Fibroblast of skin of left biceps (primary cell): Measurements from ENCODE around the gene SLC9A4.

Experiments
- DNase-seq, 2 experiments: peaks; one replicate each; pipeline ENCODE4 v3.0.0-alpha.2; 2013; ENCODE audit warnings: low read depth in 2 of 2

The SLC9A4 gene

DNA sequence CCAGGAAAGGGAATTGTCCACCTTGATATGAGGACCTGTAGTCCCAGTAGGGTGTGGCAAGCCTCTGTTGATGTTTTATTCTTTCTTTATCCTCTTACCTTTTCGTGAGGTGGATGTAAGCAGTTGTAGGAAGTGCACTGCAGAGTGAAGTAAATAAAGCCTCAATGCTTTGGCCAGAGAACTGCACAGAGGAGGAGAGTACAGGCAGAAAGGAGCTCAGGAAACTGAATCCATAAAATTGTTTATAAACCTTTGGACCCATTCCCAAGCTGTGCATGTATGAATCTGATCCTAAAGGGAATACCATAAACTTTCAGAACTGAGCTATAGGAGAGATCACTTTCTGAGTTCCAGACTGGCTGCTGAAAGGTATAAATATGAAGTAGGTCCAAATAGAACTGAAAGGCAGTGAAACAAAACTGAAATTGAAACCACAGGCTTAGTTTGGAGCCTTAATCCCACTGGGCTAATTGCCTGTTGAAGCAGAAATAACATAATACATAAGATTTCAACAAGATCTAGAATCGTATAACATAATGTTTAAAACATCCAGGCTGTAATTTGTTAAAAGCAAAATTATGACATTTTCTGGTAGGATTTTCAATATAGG lies 17.9 kb upstream of the SLC9A4 start:
- no peak for DNase-seq

DNA sequence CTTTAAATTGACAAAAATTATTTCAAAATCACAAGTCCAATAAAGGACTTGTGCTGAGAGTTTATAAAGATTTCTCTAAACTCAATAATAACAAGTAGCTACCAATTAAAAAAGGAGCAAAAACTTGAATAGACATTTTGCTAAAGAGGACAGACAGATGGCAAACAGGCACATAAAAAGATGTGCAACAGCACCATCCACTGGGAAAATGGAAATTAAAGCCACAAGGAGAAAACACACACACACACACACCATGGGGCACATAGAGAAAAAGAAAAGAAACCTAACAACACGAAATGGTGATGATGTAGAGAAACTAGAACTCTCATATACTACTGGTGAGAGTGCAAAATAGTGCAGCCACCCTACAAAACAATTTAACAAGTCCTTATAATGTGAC lies 12.6 kb upstream of the SLC9A4 start:
- DNase-seq = no peak

DNA sequence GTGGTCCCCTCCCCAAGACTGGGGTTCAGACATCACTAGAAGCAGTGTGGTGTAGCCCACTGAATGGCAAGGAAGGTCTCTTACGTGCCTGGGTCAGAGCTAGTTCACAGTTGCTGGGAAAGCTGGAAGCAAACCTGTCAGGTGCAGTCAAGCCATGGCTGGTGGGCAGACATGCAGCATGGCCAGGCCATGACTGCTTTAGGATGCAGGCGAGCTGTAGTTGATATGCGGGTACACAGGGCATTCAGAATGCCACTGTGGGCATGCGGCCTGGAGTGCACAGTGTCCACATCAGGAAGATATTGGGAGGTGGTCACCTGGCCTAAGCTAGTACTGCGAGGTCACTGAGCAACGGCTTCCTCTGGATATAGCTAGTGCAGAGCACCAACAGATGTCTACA lies 11.8 kb upstream of the SLC9A4 start:
- no peak for DNase-seq

GRCh38 chr2:102463160-102463559 lies 9.9 kb upstream of the SLC9A4 start:
- DNase-seq = no peak

DNA sequence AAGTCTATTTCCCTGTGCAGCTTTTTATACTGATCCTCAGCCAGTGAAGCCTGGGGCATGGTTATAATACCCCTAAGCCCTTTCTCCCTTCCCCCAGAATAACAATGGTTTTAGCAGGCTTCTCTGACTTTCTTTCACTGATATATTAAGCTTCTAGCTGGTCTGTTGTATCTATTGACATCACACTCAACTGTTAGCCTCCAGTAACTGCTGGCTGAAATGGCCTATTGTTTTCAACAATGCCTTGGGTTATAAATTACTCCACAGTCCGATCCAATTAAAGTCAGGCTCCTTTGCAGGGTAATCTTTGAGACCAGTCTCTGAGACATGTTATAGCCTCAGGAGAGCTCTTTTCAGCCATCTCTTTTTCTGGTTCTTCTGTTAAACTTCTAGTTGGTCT lies 2.9 kb upstream of the SLC9A4 start:
- DNase-seq = no peak

DNA sequence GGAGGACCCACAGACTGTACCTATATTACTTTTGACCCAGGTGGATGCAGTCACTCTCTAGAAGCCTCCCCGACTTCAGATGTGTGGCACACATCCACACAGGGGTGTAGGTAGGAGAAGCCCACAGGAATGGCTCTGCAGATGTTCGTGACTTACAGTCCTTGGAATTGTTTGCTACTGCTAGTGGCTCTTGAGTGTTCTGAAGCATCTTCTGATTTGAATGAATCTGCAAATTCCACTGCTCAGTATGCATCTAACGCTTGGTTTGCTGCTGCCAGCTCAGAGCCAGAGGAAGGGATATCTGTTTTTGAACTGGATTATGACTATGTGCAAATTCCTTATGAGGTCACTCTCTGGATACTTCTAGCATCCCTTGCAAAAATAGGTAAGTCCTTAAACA lies 605 bp downstream of the SLC9A4 start:
- DNase-seq = no peak

- no peak for DNase-seq
Observed at GRCh38 chr2:102474785-102475184, 1.8 kb downstream of the SLC9A4 start.

- DNase-seq = no peak
Observed at GRCh38 chr2:102478686-102479470, 5.9 kb downstream of the SLC9A4 start.

DNA sequence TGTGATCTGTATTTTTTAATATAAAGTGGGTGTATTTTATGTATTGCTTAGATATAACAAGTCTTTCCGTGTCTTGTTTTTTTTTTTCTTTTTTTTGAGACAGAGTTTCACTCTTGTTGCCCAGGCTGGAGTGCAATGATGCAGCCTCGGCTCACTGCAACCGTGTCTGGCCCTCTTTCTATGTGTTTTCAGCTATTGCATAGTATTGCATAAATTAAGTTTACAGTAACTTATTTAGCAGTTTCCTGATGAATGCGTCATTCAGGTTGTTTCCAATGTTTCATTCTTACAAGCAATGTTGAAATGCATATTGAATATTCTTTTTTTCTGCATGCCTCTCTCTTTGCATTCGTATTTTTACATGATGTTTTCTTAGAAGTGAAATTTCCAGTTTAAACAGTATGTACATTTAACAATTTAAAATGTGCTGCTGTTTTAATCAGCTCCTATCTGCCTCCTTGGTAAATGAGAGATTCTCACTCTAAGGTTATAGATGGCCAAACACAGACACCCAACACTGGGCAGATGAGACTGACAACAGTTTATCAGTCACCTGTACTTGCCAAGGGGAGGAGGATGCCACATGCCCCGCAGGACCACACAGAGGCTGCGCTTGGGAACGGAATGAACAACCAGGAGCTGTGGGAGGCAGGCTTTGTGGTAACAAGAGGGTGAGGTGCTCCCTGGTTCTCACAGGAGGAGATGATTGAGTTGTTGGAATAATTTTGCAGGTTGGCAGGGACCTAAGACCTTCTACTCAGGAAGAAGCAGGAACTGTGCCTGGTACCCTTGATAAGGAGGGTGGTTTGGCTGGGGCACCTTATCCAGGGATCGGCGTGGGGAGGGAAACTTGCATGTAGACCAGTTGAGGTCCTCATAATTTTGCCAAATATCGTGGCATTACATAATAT lies 7.5 kb downstream of the SLC9A4 start:
- no peak for DNase-seq

DNA sequence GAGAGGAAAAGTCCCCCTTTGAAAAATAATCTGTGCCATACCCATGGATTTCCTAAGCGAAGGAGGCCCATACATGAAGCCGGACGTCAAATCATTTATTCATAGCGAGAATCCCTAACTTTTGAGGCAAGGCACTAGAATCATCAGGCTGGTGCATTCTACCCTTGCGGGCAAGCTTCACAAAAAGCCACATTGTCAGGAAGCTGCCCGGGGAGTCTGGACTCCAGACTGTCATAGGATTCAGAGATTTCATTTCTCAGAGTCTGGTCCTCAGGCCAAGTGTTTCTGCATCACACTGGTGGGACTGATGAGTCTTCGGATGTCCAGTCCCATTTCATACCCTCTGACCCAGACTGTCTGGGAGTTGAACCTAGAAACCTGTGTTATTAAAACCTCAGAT lies 8.9 kb downstream of the SLC9A4 start:
- DNase-seq = no peak

DNA sequence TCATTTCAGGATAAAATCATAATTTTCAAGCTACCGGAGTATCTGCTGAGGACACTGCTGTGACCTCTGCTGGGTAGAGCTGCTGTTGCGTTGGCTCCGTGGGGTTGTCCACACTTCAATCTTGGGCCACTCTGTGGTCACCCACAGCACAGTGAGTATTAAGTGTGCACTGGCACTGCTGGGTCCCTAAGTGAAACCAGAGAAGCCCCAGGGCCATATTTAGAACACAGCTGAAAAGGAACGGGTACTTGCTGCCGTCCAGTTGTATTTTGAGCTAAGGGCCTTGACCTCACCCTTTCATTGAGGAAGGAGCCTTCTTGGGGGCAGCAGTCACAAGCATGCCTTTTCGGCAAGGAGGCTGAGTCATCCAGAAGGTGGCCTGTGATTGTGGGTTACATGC lies 10.1 kb downstream of the SLC9A4 start:
- no peak for DNase-seq

GRCh38 chr2:102484310-102485061 lies 11.5 kb downstream of the SLC9A4 start:
- DNase-seq = no peak

- no peak for DNase-seq
Observed at GRCh38 chr2:102485147-102485785, 12.2 kb downstream of the SLC9A4 start.

GRCh38 chr2:102486941-102487702 lies 14.1 kb downstream of the SLC9A4 start:
- DNase-seq = no peak

DNA sequence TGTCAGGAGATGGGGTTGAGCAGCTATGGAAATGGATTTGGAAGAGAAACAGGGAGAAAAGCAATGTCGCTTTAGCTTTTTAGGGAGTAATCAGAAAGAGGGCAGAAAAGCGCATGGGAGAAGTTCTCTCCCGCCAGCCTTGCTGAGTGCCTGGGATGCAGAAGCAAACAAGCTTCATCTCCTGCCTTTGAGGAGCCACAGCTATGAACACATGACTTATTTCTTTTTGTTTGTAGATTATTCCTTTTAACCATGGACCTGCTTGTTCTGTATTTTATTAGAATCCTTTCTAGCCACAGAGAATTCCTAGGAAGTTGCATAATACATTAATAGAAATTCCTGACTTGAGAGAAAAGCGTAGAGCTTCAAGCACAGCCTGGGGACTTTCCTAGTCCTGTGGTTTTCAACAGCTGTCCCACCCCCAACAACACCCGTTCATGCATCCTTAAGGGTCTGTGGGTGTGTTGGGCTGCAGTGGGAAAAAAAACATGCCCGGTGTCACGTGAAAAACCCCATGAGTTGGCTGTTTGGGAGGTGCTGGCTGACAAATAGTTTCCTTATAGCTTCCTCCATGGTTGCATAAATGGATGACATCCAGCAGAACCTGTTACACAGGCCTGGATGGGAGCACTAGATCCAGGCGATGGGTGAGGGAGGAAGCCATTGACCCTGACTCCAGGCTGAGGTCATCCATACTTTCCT lies 14.9 kb downstream of the SLC9A4 start:
- peak; percentile 85 to 86 for DNase-seq

GRCh38 chr2:102489646-102490045 lies 16.6 kb downstream of the SLC9A4 start:
- no peak for DNase-seq

- no peak for DNase-seq
Observed at GRCh38 chr2:102492006-102492405, 19.0 kb downstream of the SLC9A4 start.

- DNase-seq = no peak
Observed at GRCh38 chr2:102494570-102494969, 21.5 kb downstream of the SLC9A4 start.

DNA sequence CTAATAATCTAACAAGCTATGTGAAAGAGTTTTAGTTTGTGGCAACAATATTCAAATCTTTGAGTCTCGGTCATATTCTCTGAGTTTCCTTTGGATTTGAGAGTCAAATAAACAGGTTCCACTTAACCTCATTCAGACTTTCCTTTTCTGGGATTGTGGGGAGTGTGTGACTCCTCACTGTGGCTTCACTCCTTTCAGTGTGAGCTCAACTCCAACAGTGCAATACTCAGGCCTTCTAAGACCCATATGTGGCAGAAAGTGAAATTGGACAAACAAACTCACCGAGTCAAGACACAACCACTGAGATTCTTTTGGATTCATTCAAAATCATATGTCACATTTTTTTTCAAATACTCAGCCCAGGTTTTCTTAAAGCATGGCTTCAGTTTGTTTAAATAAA lies 25.4 kb downstream of the SLC9A4 start:
- DNase-seq = no peak

- no peak for DNase-seq
Observed at GRCh38 chr2:102499558-102499957, 26.5 kb downstream of the SLC9A4 start.
